Medulla oblongata (tissue), 1 donor: ENCODE measurements around the gene ARSH.
A peak's percentile ranks its signal among the peaks of the same experiment; 100 is the strongest.
"Not testable (repeated sequence)": the region's sequence is repeated elsewhere in the genome, so short reads cannot be mapped to it uniquely, and the experiment has no call there.

Experiments
- DNase-seq: peaks from one replicate; pipeline ENCODE4 v3.0.0-alpha.2; 2015; ENCODE audit errors: extremely low spot score

The ARSH gene, protein sequence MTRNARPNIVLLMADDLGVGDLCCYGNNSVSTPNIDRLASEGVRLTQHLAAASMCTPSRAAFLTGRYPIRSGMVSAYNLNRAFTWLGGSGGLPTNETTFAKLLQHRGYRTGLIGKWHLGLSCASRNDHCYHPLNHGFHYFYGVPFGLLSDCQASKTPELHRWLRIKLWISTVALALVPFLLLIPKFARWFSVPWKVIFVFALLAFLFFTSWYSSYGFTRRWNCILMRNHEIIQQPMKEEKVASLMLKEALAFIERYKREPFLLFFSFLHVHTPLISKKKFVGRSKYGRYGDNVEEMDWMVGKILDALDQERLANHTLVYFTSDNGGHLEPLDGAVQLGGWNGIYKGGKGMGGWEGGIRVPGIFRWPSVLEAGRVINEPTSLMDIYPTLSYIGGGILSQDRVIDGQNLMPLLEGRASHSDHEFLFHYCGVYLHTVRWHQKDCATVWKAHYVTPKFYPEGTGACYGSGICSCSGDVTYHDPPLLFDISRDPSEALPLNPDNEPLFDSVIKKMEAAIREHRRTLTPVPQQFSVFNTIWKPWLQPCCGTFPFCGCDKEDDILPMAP

DNA sequence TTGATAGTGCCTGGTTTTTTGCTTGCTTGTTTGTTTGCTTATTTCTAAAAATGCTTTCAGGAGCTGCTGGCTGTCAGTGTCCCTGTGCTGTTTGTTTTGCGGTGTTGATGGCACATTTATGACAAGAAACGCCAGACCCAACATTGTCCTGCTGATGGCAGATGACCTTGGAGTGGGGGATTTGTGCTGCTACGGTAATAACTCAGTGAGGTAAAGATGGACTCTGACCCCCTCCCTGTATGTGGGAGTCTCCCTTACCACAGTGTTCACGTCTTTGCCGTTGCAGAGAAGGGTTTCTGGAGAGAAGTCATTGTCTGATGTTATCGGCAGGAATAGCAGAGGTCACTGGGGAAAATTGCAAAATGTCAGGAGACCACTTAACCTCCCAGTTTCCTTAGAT is at the start of gene ARSH:
Gene ARSH (plus strand): TSS at position 52 of the 400 bp plus-strand sequence. CDS start 67 bp downstream, at position 119.
- no peak for DNase-seq

DNA sequence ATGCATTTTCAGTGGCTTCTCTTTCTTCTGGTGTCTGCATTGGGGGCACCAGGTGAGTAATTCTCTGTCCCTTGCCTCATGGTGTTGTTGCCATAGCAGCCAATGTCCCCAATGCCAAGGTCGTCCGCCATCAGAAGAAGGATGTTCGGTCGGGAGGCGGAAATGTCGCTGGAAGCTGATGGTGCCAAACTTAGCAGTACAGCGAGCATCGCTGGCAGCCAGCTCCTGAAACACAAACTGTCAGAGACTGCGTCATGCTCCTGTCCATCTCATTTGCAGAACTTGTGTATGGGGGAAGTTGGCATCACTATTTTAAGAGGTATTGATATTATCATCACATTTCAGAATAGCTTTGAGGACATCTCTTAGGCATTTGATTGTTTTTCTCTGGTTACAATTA is 48.1 kb upstream of the ARSH start:
- no peak for DNase-seq

- DNase-seq = no peak
These were observed 45.4 kb upstream of the ARSH start for GRCh38 chrX:2960861-2961515.

GRCh38 chrX:2962381-2962780 is 44.0 kb upstream of the ARSH start:
- DNase-seq = no peak

- not testable (repeated sequence) for DNase-seq
These were observed 42.9 kb upstream of the ARSH start for GRCh38 chrX:2963449-2963848.

- DNase-seq = not testable (repeated sequence)
These were observed 42.2 kb upstream of the ARSH start for GRCh38 chrX:2963992-2964794.

GRCh38 chrX:2965965-2966364 is 40.4 kb upstream of the ARSH start:
- no peak for DNase-seq

DNA sequence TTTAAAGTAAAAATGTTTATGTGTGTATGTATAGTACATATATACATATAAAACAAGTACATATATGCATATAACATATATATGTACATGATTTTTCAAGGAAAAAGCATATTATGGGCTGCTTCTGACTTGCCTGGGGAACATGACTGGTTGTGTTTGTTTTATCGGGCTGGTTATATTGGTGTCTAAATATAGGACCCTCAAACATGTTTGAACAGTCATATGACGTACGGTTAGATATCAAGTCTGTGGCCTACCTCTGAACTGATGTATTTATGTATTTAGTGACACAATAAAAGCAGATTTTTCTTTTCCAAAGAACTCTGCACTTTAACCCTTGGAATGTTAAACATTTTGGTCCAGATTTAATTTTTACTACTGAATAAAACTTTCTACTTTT is 39.3 kb upstream of the ARSH start:
- no peak for DNase-seq

DNA sequence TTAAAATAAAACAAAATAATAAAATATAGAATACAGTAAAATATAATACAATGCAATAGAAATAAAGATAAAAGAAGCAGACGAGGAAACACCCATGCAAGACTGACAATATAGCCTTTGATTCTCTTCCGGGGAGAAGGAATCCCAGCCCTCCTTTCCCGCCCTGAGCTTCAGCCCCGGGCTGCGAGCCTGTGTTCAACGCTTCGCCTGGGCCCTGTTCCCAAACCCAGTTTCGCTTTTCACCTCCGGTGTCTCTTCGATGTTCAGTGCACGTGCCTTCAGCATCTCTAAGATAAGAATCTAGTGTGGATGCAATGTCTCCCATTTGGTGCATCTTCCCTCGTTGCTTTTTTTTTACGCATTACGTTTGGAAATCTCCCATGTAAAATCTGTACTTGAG is 38.8 kb upstream of the ARSH start:
- no peak for DNase-seq

GRCh38 chrX:2967998-2968909 is 38.1 kb upstream of the ARSH start:
- peak; percentile 51 for DNase-seq

GRCh38 chrX:2969021-2969420 is 37.3 kb upstream of the ARSH start:
- DNase-seq = no peak

- DNase-seq = no peak
These were observed 34.0 kb upstream of the ARSH start for GRCh38 chrX:2972391-2972790.

DNA sequence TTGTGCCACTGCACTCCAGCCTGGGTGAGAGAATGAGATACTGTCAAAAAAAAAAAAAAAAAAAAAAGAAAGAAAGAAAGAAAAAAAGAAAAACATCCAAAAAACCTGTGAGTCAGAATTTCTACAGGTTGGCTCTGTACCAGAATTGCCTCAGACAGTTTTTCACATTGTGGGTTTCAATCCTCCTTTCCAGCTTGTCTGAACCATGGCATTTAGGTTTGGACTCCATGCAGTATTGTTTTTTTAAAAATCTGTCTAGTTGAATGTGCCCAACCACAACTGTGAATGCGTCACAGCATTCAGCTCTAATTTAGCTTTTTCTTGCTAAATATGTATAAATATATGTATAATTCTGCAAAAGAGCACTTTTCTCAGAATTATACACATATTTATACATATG is 31.4 kb upstream of the ARSH start:
- no peak for DNase-seq

DNA sequence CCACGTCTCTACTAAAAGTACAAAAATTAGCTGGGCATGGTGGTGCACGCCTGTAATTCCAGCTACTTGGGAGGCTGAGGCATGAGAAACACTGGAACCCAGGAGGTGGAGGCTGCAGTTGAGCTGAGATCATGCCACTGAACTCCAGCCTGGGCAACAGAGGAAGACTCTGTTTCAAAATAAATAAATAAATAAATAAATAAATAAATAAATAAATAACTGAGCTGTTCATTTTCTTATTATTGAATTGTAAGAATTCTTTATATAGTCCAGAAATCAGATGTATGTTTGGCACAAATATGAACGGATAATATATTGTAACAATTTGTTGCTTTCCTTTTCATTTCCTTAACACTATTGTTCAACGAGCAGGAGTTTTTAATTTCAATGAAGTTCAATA is 27.7 kb upstream of the ARSH start:
- DNase-seq = not testable (repeated sequence)

GRCh38 chrX:2984342-2984741 is 22.0 kb upstream of the ARSH start:
- no peak for DNase-seq

GRCh38 chrX:2989565-2989964 is 16.8 kb upstream of the ARSH start:
- no peak for DNase-seq

DNA sequence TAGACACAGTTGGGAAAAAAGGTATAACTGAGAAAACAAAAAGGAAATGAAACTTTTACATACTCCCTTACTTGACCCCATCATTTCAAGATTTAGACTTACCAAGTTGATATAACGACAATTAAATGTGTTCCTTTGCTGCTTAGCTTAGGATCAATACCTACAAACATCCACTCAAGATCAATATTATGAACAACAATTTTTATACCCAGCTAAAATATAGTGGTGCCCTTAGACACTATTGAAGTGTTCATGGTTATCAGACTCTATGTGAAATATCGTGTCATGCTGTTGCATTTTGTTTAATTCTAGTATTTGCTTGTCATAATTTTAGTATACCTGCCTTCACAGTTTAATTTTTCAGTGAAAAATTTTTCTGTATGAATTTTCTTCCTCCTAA is 4.2 kb downstream of the ARSH start:
- DNase-seq = no peak

DNA sequence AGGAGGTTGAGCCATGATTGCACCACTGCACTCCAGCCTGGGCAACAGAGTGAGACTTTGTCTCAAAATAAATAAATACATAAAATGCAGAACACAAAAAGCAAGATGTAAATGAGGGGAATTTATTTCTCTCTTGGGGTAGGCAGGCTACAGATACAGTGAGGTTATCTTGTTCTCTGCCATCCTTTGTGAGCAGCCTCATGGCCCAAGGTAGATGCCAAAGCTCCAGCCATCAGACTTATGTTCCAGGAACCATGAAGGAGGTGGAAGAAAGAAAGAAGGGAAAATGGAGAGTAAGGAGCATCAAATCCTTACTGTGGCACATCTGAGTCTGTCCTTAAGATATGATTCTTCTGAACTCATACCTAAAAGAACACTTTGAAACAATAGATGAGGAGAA is 11.1 kb downstream of the ARSH start:
- DNase-seq = no peak

GRCh38 chrX:3024176-3024575 is 17.8 kb downstream of the ARSH start:
- DNase-seq = no peak

- no peak for DNase-seq
These were observed 19.9 kb downstream of the ARSH start for GRCh38 chrX:3026074-3026815.
